Myocyte (in vitro differentiated cells): ENCODE results near the gene LAMB1. TPM values are rescaled to one million over a fixed set of nuclear protein-coding genes. Genes with fewer than 3 reads are reported as not detected.

Experiments
- DNase-seq: peaks from one replicate; pipeline ENCODE4 v3.0.0-alpha.2; 2012; ENCODE audit warnings: low read depth
- total RNA-seq: library from RNA; depleted of rRNA; stranded (reverse); fragments of >200 nt; gene quantifications from 2 replicates; pipeline ENCODE4 v1.2.3, GENCODE V29; 2014

The LAMB1 gene
- total RNA-seq, 1 donor from 2014 or later: 105 TPM

GRCh38 chr7:108018668-108019067, 15.7 kb upstream of the LAMB1 start:
- no peak for DNase-seq

GRCh38 chr7:108017776-108018151, 14.8 kb upstream of the LAMB1 start:
- DNase-seq: no peak

GRCh38 chr7:108016841-108017775, 14.1 kb upstream of the LAMB1 start:
- peak; percentile 63 for DNase-seq

- no peak for DNase-seq
Measured at GRCh38 chr7:108015740-108016139, 12.8 kb upstream of the LAMB1 start.

- DNase-seq: peak; percentile 22
Measured at GRCh38 chr7:108014747-108015682, 12.1 kb upstream of the LAMB1 start.

- no peak for DNase-seq
Measured at GRCh38 chr7:108014215-108014614, 11.3 kb upstream of the LAMB1 start.

- DNase-seq: no peak
Measured at GRCh38 chr7:108012499-108013430, 9.8 kb upstream of the LAMB1 start.

- no peak for DNase-seq
Measured at GRCh38 chr7:108010377-108010776, 7.4 kb upstream of the LAMB1 start.

GRCh38 chr7:108009873-108010272, 6.9 kb upstream of the LAMB1 start:
- DNase-seq: no peak

GRCh38 chr7:108008827-108009226, 5.9 kb upstream of the LAMB1 start:
- DNase-seq: no peak

- DNase-seq: no peak
Measured at GRCh38 chr7:108008240-108008639, 5.3 kb upstream of the LAMB1 start.

- DNase-seq: no peak
Measured at GRCh38 chr7:108007762-108008161, 4.8 kb upstream of the LAMB1 start.

- DNase-seq: no peak
Measured at GRCh38 chr7:108007261-108007660, 4.3 kb upstream of the LAMB1 start.

- DNase-seq: peak; percentile 25
Measured at GRCh38 chr7:108004220-108005142, 1.5 kb upstream of the LAMB1 start.

- DNase-seq: no peak
Measured at GRCh38 chr7:108003599-108003935, 606 bp upstream of the LAMB1 start.

GRCh38 chr7:108001764-108002725, 916 bp downstream of the LAMB1 start:
- DNase-seq: peak; percentile 70

GRCh38 chr7:108000875-108001763, 1.8 kb downstream of the LAMB1 start:
- DNase-seq: peak; percentile 58
